T-helper 1 cell (primary cell): ENCODE measurements around the gene GUCY2D.
"Not testable (repeated sequence)": the region's sequence is repeated elsewhere in the genome, so short reads cannot be mapped to it uniquely, and the experiment has no call there.

Experiments
- DNase-seq, 5 donors: peaks; one replicate each; pipeline ENCODE4 v3.0.0-alpha.2; 2012 to 2020

GUCY2D gene

GRCh38 chr17:8018436-8018835 lies 16.0 kb downstream of the GUCY2D start:
- no peak for DNase-seq

DNA sequence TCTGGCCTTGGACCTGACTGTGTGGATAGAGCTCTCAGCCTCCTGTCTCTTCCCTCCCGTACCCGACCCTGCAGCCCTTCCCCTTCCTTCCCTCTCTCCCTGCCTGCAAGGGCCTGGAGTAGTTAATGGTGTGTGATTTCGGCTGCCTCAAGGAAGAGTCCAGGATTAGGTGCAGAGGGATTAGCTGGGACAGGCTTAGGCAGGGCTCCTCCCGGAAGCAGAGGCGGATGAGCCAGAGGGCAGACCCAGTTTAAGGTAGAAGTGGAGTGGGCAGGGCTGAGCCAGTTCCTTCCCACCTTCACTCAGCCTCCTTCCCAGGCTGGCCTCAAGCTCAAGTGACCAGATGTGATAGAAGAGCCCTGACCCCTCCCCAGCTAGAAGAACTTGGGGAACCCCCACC lies 16.8 kb downstream of the GUCY2D start:
- no peak for DNase-seq

DNA sequence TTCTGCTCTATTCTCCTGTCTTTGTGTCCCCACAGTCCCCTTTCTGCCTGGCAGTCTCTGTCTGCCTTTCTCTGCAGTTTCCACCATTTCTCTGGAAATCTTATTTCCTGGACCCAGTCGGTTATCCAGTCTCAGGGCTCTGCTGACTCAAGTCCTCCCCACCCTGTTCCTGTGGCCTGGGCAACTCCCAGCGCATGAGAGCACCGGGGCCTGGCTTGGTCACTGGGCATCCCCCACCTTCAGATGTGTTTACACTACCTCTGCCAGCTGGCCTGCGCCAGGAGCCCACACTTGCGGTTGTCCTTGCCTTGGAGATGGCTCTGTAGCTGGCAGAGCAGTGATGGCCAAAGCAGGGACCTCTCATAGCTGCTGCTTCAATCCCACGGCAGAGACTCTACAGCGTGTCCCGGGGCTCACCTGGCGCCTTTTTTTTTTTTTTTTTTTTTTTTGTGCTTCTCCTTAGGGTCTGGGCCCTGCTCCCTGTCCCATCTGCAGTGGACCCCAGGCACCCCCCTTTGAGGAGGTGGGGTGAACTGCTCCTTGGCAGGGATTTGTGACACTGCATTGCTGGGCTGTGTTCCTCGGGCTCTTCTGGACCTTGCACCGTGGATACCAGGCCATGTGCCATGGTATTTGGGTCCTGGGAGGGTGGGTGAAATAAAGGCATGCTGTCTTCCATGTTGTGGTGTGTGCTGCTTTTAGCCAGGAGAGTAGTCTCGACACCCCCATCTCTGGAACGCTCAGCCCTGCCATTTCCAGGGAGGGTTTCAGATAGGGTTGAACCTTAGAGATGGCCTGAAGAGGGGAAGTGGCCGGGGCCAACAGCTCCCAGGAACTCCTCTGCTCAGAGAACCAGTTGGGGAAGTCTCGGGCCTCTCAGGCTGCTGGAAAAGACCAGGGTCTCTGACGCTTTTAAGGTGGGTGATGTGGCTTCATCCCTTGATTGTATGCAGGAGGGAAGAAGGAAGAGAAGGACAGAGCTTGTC lies 17.5 kb downstream of the GUCY2D start:
- no peak for DNase-seq

DNA sequence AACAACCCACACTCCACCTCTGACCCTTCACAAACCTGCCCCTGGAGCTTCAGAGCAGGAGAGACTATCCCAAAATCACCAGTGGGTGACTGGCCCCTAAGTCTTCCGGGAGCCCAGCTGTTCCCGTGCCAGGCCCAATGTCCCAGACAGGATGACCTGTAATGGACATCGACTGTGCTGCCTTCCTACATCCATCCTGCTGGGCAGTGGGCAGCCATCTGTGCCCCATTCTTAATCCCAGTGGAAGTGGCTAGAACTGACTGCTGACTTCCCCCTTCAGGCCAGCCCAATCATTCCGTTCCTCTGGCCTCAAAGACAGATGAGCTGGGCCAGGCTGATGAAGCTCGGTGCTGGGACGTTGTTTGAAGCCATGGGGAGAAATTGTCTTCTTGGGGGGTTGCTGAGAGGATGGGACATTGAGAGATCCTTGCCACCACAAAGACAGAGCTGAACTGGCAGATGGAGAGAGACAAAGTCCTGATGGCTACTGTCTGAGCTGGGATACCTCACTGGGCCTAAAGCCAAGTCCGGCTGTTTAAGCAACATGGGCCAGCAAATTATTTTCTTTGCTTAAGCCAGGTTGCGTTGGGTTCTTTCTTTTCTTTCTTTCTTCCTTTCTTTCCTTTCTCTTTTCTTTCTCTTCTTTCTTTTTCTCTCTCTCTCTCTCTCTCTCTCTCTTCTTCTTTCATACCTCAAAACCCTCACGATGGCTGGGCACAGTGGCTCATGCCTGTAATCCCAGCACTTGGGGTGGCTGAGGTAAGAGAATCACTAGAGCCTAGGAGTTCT lies 18.6 kb downstream of the GUCY2D start:
- no peak for DNase-seq

GRCh38 chr17:8021565-8022359 lies 19.3 kb downstream of the GUCY2D start:
- no peak for DNase-seq

DNA sequence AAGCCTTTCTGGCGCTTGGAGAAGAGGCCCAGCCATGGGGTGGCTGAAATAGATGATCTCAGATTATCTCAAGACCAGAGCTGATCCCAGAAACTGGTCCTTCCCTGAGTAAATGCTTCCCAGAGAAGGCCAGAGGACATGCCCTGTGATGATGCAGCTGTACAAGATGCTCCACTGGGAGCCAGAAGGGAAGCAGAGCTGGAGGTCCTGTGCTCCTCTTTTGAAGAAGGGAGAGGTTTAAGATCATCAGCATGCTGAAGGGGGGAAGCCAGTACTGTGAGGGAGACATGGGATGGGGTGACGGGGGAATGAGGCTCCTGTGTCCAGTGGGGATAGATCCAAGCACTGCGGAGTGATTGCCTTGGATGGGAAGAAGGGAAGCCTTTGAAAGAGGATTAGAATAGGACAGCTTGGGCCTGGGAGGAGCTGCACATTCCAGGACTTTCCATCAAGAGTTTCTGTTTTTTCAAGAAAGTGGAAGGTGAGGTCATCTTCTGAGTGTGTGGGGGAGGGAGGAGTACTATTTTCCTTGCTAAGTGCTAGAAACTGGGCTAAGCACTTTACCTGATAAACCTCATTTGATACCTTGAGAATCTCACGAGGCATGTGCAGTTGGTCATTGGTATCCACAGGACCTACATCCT lies 20.1 kb downstream of the GUCY2D start:
- DNase-seq, result no peak

DNA sequence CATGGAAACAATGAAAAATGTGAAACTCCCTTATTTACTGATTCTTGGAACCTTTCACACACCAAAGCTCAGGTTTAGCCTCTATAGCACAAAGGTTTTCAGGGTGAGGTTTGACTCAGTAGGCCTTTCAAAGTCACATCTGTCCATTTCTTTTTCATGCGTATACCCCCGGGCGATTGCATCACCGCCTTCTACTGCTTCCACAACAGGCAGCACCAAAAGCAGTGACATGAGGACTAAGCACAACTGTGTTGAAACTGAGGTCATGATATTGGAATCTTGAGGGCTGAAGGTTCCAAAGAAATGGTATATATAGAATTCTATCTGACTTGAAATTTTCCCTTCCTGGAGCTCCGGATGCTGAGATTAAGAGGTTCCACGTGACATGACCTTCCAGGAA lies 21.7 kb downstream of the GUCY2D start:
- DNase-seq, result not testable (repeated sequence)

GRCh38 chr17:8025176-8025911 lies 22.9 kb downstream of the GUCY2D start:
- DNase-seq, result no peak

DNA sequence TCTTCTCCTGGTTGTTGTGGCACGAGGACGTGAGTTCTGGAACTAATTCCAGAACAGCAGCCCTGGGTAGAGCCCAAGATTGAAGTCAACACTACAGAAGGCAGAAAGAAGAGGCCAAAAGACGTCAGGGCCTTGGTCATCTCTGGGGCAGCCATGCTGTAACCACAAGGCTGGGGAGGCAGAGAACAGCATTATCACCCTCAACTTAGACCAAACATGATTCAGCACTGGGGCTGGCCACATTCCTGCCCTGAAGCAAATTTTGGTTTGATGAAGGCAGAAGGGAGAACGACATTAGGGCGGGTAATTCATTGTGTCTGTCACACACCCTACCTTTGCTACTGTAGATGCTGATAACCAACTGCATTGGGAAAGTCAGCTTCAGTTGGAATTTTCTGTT lies 26.7 kb downstream of the GUCY2D start:
- DNase-seq, result no peak

- DNase-seq, result no peak
Measured at GRCh38 chr17:8031261-8031661, 28.8 kb downstream of the GUCY2D start.

DNA sequence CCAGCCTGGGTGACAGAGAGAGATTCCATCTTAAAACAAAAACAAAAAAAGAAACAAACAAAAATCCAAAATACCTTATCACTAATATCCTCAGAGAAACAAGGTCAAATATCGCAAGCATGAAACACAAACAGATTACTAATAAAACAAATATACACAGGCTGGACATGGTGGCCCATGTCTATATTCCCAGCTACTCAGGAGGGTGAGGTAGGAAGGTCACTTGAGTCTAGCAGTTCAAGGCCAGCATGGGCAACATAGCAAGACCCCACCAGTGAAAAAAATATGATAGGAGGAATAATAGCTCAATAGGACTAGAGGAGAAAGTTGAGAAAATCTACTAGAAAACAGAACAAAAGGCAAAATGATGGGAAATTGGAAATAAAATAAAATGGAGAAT lies 29.5 kb downstream of the GUCY2D start:
- no peak for DNase-seq

DNA sequence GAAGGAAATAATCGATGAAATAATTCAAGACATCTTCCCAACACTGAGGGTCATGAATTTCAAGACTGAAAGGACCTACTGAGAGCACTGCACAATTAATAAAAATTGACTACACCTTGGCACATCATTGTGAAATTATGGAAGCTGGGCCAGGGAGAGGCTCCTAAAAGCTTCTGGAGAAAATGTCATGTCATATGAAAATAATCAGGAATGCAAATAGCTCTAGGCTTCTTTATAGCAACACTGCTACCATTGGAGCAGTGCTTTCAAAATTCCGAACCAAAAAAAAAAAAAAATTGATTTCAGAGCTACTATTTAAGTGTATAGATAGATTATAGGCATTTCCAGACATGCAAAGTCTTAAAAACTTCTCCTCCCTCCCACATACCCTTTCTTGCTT lies 30.0 kb downstream of the GUCY2D start:
- no peak for DNase-seq

GRCh38 chr17:8038954-8039610 lies 36.7 kb downstream of the GUCY2D start, which contains the start of gene ALOX15B:
Gene ALOX15B (plus strand): TSS chr17:8039059. CDS start chr17:8039156, 97 bp downstream.
- DNase-seq, result no peak

- DNase-seq, result no peak
Measured at GRCh38 chr17:8039611-8040168, 37.3 kb downstream of the GUCY2D start.

DNA sequence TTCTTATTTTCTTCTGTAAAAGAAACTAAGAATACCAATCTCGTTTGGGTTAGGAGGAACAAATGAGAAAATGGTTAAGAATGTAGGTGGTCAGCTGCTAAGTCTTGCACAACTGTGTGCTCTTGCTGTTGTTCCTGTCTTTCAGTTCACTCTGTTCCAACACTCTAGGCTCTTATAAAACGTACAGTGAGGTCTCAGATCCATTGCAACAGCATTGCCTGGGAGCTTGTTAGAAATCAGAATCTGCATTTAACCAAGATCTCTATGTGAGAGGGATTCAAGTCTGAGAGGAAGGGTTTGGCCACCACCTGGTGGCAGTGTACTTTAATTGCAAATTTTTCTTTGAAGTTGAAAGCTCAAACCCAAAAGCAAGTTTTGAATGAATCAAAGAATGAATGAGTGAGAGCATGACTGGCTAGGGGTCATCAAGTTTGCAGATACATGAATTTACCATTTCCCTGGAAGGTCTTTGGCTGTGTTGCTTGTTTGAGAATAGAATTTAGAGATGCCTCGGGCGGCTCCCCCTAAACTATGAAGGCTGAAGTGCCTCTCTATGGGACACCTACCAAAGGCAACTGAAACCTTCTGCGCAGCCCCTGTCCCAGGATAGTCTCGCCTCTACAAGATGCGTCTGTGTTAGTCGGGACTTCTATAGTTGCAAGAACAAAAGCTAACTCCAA lies 39.0 kb downstream of the GUCY2D start:
- peak in 3 of 5 donors; percentile 19 to 47 (median 24) for DNase-seq

DNA sequence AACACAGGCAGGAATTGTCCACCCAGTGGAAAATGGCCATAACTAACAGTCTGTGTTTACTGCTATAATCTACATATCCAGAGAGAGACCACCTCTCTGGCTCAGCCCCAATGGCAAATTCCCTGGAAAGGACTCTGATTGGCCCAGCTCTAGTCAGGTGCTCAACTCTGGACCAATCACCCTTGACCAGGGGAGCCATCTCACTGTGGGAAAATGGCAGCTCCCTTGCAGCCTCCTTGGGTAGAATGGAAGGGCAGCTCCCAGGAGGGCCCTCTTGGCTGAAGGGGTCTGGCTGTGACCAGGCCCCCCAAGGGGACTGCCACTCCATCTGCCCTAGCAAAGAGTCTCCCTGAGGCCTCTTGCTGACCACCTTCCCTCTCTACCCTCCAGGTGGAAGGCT lies 39.6 kb downstream of the GUCY2D start:
- DNase-seq, result no peak

DNA sequence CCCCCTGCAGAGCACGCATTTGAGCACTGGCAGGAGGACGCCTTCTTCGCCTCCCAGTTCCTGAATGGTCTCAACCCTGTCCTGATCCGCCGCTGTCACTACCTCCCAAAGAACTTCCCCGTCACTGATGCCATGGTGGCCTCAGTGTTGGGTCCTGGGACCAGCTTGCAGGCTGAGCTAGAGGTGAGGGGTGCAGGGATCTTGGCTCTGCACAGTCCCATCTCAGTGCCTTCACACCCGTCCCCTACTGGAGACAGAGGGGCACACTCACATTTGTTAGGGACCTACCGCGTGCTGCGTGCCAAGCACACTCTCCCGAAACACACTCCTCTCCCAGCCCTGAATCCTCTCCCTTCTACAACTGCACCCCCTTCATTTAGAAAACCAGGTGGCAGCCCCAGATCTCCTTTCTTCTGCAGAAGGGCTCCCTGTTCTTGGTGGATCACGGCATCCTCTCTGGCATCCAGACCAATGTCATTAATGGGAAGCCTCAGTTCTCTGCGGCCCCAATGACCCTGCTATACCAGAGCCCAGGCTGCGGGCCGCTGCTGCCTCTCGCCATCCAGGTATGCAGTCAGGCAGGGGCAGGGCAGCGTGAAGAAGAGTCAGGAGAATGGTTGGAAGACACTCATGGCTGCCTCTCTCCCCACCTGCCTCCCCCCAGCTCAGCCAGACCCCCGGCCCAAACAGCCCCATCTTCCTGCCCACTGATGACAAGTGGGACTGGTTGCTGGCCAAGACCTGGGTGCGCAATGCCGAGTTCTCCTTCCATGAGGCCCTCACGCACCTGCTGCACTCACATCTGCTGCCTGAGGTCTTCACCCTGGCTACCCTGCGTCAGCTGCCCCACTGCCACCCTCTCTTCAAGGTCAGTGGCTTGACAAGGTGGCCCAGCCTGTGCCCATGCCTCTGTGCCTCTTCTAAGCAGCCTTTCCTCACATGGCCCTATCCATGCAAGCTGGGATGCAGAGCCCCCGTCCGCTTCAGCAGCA lies 42.7 kb downstream of the GUCY2D start:
- DNase-seq, result no peak

DNA sequence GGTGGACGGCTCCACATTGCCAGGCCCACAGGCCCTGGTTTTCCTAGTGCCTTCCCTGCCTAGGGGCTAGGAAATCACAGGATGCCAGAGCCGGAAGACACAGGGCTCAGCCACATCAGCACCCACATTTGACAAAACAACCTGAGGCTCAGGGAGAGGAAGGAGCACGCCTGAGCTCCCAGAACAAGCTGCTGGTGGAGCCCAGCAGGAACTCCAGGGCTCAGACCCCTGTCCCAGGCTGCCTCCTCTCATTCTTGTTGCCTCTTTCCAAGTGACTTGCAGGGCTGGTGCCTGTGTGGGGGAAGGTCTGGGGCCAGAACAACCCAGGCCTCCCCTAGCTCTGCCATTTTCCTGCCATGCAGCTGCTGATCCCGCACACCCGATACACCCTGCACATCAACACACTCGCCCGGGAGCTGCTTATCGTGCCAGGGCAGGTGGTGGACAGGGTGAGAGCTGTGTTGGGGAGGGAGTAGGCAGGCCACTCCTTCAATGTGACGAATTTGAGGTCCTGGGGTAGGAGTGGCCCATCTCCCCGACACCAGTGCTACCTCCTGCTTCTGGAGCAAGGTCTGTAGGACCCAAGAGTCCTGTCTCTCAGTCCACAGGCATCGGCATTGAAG lies 44.0 kb downstream of the GUCY2D start:
- DNase-seq, result no peak
